ENCODE results near the gene HECW1. TPM values are rescaled to one million over a fixed set of nuclear protein-coding genes. Genes with fewer than 3 reads are reported as not detected.

The HECW1 gene
- total RNA-seq, 1 experiment from 2014 or later, result 1.8 TPM

GRCh38 chr7:43314379-43315158 lies 202.1 kb downstream of the HECW1 start:
- no peak for DNase-seq
- Histone ChIP-seq H3K36me3 (ENCODE audit: control insufficient read depth, insufficient read depth, low read length) (no peaks in the 10 kb centered on the region), H3K9me3 (no peaks in the 10 kb centered on the region), H3K4me1 (no peaks in the 10 kb centered on the region), H3K27me3 (replicated peaks; ENCODE audit: control insufficient read depth, insufficient read depth, low read length) (no peaks in the 10 kb centered on the region), H3K4me3 (ENCODE audit: low read depth, low read length) (no peak overlapping the region)
- Mint-ChIP-seq H3K4me1 (ENCODE audit: low read depth, unreplicated experiment) (no peaks in the 10 kb centered on the region), H3K4me3 (ENCODE audit: unreplicated experiment) (no peak overlapping the region), H3K9me3 (ENCODE audit: unreplicated experiment) (no peaks in the 10 kb centered on the region), H3K27me3 (ENCODE audit: insufficient read depth, unreplicated experiment) (peaks cover 7% of the 10 kb centered on the region), H3K27ac (ENCODE audit: unreplicated experiment) (no peak overlapping the region), H3K36me3 (ENCODE audit: insufficient read depth, unreplicated experiment) (no peaks in the 10 kb centered on the region)
- no TSS peak for BruUV-seq (replicated peaks)
- CTCF ChIA-PET, result no interaction called here
- POLR2A ChIA-PET, result no interaction called here
- intact Hi-C loops (cut with micrococcal nuclease; ENCODE audit: unreplicated experiment), result no loop called here
- no peak for TF ChIP-seq CTCF (IDR thresholded peaks at IDR 0.05; ENCODE audit: insufficient read depth in 1 of 2, low read depth in 1 of 2, low read length in 1 of 2, severe bottlenecking in 1 of 2, unreplicated experiment in 1 of 2)

GRCh38 chr7:43317075-43317474 lies 204.6 kb downstream of the HECW1 start:
- intact Hi-C loops (cut with micrococcal nuclease; ENCODE audit: unreplicated experiment), result no loop called here

GRCh38 chr7:43318188-43318770 lies 205.8 kb downstream of the HECW1 start:
- TF ChIP-seq CTCF (IDR thresholded peaks at IDR 0.05; ENCODE audit: insufficient read depth in 1 of 2, low read depth in 1 of 2, low read length in 1 of 2, severe bottlenecking in 1 of 2, unreplicated experiment in 1 of 2), result no peak
- no peaks in the 10 kb centered on the region for H3K9me3 Mint-ChIP-seq (ENCODE audit: unreplicated experiment)

More at GRCh38 chr7:43317075-43317474, 204.6 kb downstream of the HECW1 start:
- Mint-ChIP-seq H3K36me3 (ENCODE audit: insufficient read depth, unreplicated experiment) (no peaks in the 10 kb centered on the region), H3K4me1 (ENCODE audit: low read depth, unreplicated experiment) (no peaks in the 10 kb centered on the region), H3K9me3 (ENCODE audit: unreplicated experiment) (no peaks in the 10 kb centered on the region), H3K4me3 (ENCODE audit: unreplicated experiment) (no peak overlapping the region), H3K27ac (ENCODE audit: unreplicated experiment) (no peak overlapping the region), H3K27me3 (ENCODE audit: insufficient read depth, unreplicated experiment) (peaks cover 7% of the 10 kb centered on the region)
- Histone ChIP-seq H3K27me3 (replicated peaks; ENCODE audit: control insufficient read depth, insufficient read depth, low read length) (no peaks in the 10 kb centered on the region), H3K36me3 (ENCODE audit: control insufficient read depth, insufficient read depth, low read length) (no peaks in the 10 kb centered on the region), H3K9me3 (no peaks in the 10 kb centered on the region), H3K4me1 (no peaks in the 10 kb centered on the region), H3K4me3 (ENCODE audit: low read depth, low read length) (no peak overlapping the region)
- DNase-seq, result no peak
- ChIA-PET POLR2A (no interaction called here), CTCF (no interaction called here)
- BruUV-seq (replicated peaks), result no TSS peak
- no peak for TF ChIP-seq CTCF (IDR thresholded peaks at IDR 0.05; ENCODE audit: insufficient read depth in 1 of 2, low read depth in 1 of 2, low read length in 1 of 2, severe bottlenecking in 1 of 2, unreplicated experiment in 1 of 2)

More at GRCh38 chr7:43318188-43318770, 205.8 kb downstream of the HECW1 start:
- BruUV-seq (replicated peaks), result no TSS peak
- intact Hi-C loops (cut with micrococcal nuclease; ENCODE audit: unreplicated experiment), result no loop called here
- no peak for DNase-seq
- H3K27me3 Mint-ChIP-seq (ENCODE audit: insufficient read depth, unreplicated experiment), result peaks cover 7% of the 10 kb centered on the region
- Histone ChIP-seq H3K4me1 (no peaks in the 10 kb centered on the region), H3K4me3 (ENCODE audit: low read depth, low read length) (no peak overlapping the region), H3K36me3 (ENCODE audit: control insufficient read depth, insufficient read depth, low read length) (no peaks in the 10 kb centered on the region), H3K9me3 (no peaks in the 10 kb centered on the region), H3K27me3 (replicated peaks; ENCODE audit: control insufficient read depth, insufficient read depth, low read length) (no peaks in the 10 kb centered on the region)
- no peak overlapping the region for H3K27ac Mint-ChIP-seq (ENCODE audit: unreplicated experiment)
- H3K4me3 Mint-ChIP-seq (ENCODE audit: unreplicated experiment), result no peak overlapping the region
- no peaks in the 10 kb centered on the region for H3K36me3 Mint-ChIP-seq (ENCODE audit: insufficient read depth, unreplicated experiment)
- no peaks in the 10 kb centered on the region for H3K4me1 Mint-ChIP-seq (ENCODE audit: low read depth, unreplicated experiment)
- CTCF ChIA-PET, result no interaction called here
- POLR2A ChIA-PET, result no interaction called here
